Neuron (in vitro differentiated cells): ENCODE data around the gene FMN2.

ENCODE experiments used
- H2AFZ ChIP-seq: one replicate; pipeline ENCODE4 v1.6.1; 2013; ENCODE audit warnings: low read depth, mild to moderate bottlenecking, inconsistent platforms, low read length, moderate library complexity
- H3K27me3 ChIP-seq: one replicate; pipeline ENCODE4 v1.6.1; 2013; ENCODE audit warnings: low read length; ENCODE audit not compliant: insufficient read depth
- H3K36me3 ChIP-seq: one replicate; pipeline ENCODE4 v1.6.1; 2013; ENCODE audit warnings: low read length; ENCODE audit not compliant: insufficient read depth
- H3K4me1 ChIP-seq: one replicate; pipeline ENCODE4 v1.6.1; 2013; ENCODE audit warnings: low read length; ENCODE audit not compliant: insufficient read depth
- H3K4me3 ChIP-seq: 2 replicates; pipeline ENCODE4 v1.5.1; 2013; ENCODE audit warnings: mild to moderate bottlenecking, low read length, moderate library complexity
- H3K9me3 ChIP-seq: one replicate; pipeline ENCODE4 v1.6.1; 2013; ENCODE audit warnings: low read length

Gene FMN2

GRCh38 chr1:240198376-240198775, 106.7 kb downstream of the FMN2 start:
- Histone ChIP-seq H3K9me3 (peaks cover 8% of the 10 kb centered on the region), H3K4me1 (no peaks in the 10 kb centered on the region), H3K36me3 (peaks cover 46% of the 10 kb centered on the region), H3K4me3 (no peak overlapping the region), H3K27me3 (no peaks in the 10 kb centered on the region), H2AFZ (no peak overlapping the region)

- Histone ChIP-seq H2AFZ (no peak overlapping the region), H3K36me3 (peaks cover 42% of the 10 kb centered on the region), H3K4me3 (no peak overlapping the region), H3K4me1 (no peaks in the 10 kb centered on the region), H3K9me3 (peaks cover 8% of the 10 kb centered on the region), H3K27me3 (no peaks in the 10 kb centered on the region)
Observed at GRCh38 chr1:240199758-240200645, 108.3 kb downstream of the FMN2 start.

- Histone ChIP-seq H3K9me3 (peaks cover 8% of the 10 kb centered on the region), H3K4me3 (no peak overlapping the region), H3K4me1 (no peaks in the 10 kb centered on the region), H3K36me3 (peaks cover 34% of the 10 kb centered on the region), H3K27me3 (no peaks in the 10 kb centered on the region), H2AFZ (no peak overlapping the region)
Observed at GRCh38 chr1:240201931-240202330, 110.2 kb downstream of the FMN2 start.

- Histone ChIP-seq H2AFZ (no peak overlapping the region), H3K36me3 (peaks cover 57% of the 10 kb centered on the region), H3K4me1 (peaks cover 7% of the 10 kb centered on the region), H3K27me3 (no peaks in the 10 kb centered on the region), H3K4me3 (no peak overlapping the region), H3K9me3 (no peaks in the 10 kb centered on the region)
Observed at GRCh38 chr1:240207073-240207709, 115.5 kb downstream of the FMN2 start.

GRCh38 chr1:240210026-240210425, 118.3 kb downstream of the FMN2 start:
- H2AFZ ChIP-seq = no peak overlapping the region
- H3K36me3 ChIP-seq = peaks cover 72% of the 10 kb centered on the region
- peaks cover 7% of the 10 kb centered on the region for H3K4me1 ChIP-seq
- no peaks in the 10 kb centered on the region for H3K27me3 ChIP-seq
- H3K9me3 ChIP-seq = no peaks in the 10 kb centered on the region
- H3K4me3 ChIP-seq = no peak overlapping the region

GRCh38 chr1:240212556-240212955, 120.9 kb downstream of the FMN2 start:
- peaks cover 66% of the 10 kb centered on the region for H3K36me3 ChIP-seq
- H3K4me1 ChIP-seq = peaks cover 7% of the 10 kb centered on the region

GRCh38 chr1:240217403-240217802, 125.7 kb downstream of the FMN2 start:
- H3K27me3 ChIP-seq = no peaks in the 10 kb centered on the region
- H2AFZ ChIP-seq = no peak overlapping the region
- H3K9me3 ChIP-seq = no peaks in the 10 kb centered on the region
- peaks cover 43% of the 10 kb centered on the region for H3K36me3 ChIP-seq
- no peak overlapping the region for H3K4me3 ChIP-seq
- no peaks in the 10 kb centered on the region for H3K4me1 ChIP-seq

More at GRCh38 chr1:240212556-240212955, 120.9 kb downstream of the FMN2 start:
- no peaks in the 10 kb centered on the region for H3K27me3 ChIP-seq
- no peak overlapping the region for H3K4me3 ChIP-seq
- H3K9me3 ChIP-seq = no peaks in the 10 kb centered on the region
- H2AFZ ChIP-seq = no peak overlapping the region

- H3K27me3 ChIP-seq = no peaks in the 10 kb centered on the region
- H3K9me3 ChIP-seq = peaks cover 3% of the 10 kb centered on the region
- no peak overlapping the region for H3K4me3 ChIP-seq
- H3K36me3 ChIP-seq = peaks cover 28% of the 10 kb centered on the region
- H2AFZ ChIP-seq = no peak overlapping the region
- H3K4me1 ChIP-seq = no peaks in the 10 kb centered on the region
Observed at GRCh38 chr1:240219104-240219503, 127.4 kb downstream of the FMN2 start.

- H2AFZ ChIP-seq = no peak overlapping the region
- H3K36me3 ChIP-seq = peaks cover 22% of the 10 kb centered on the region
- H3K27me3 ChIP-seq = no peaks in the 10 kb centered on the region
- H3K4me3 ChIP-seq = no peak overlapping the region
- H3K4me1 ChIP-seq = no peaks in the 10 kb centered on the region
- peaks cover 8% of the 10 kb centered on the region for H3K9me3 ChIP-seq
Observed at GRCh38 chr1:240226102-240226501, 134.4 kb downstream of the FMN2 start.

GRCh38 chr1:240230816-240231215, 139.1 kb downstream of the FMN2 start:
- Histone ChIP-seq H3K4me1 (no peaks in the 10 kb centered on the region), H3K4me3 (no peak overlapping the region), H3K9me3 (peaks cover 1% of the 10 kb centered on the region), H3K36me3 (peaks cover 48% of the 10 kb centered on the region), H2AFZ (no peak overlapping the region), H3K27me3 (no peaks in the 10 kb centered on the region)

- peaks cover 51% of the 10 kb centered on the region for H3K36me3 ChIP-seq
- no peaks in the 10 kb centered on the region for H3K9me3 ChIP-seq
- H3K4me1 ChIP-seq = no peaks in the 10 kb centered on the region
- H3K4me3 ChIP-seq = no peak overlapping the region
- no peak overlapping the region for H2AFZ ChIP-seq
- H3K27me3 ChIP-seq = no peaks in the 10 kb centered on the region
Observed at GRCh38 chr1:240232530-240232929, 140.8 kb downstream of the FMN2 start.

GRCh38 chr1:240234485-240235210, 143.0 kb downstream of the FMN2 start:
- Histone ChIP-seq H3K9me3 (no peaks in the 10 kb centered on the region), H3K27me3 (no peaks in the 10 kb centered on the region), H3K36me3 (peaks cover 53% of the 10 kb centered on the region), H3K4me1 (no peaks in the 10 kb centered on the region), H3K4me3 (no peak overlapping the region), H2AFZ (no peak overlapping the region)
